Bronchial epithelial cell (primary cell): ENCODE results near the gene CDHR1. TPM values are rescaled to one million over a fixed set of nuclear protein-coding genes. Genes with fewer than 3 reads are reported as not detected.

ENCODE experiments used
- DNase-seq: peaks from one replicate; pipeline ENCODE4 v3.0.0-alpha.2; 2010; ENCODE audit warnings: low read depth
- FAIRE-seq: peaks from 2 replicates; lab custom pipeline; 2011; peaks lifted over from hg19 to GRCh38; lab: Jason Lieb, UNC
- H3K27me3 ChIP-seq: 2 replicates; pipeline ENCODE4 v1.5.1; 2011; ENCODE audit warnings: low read length; ENCODE audit not compliant: control insufficient read depth, insufficient read depth
- H3K36me3 ChIP-seq: 2 replicates; pipeline ENCODE4 v1.5.1; 2011; ENCODE audit warnings: low read length; ENCODE audit not compliant: control insufficient read depth, insufficient read depth
- H3K4me3 ChIP-seq: 2 replicates; pipeline ENCODE4 v1.5.1; 2011; ENCODE audit warnings: mild to moderate bottlenecking, low read depth, low read length, control low read depth
- CTCF ChIP-seq: IDR thresholded peaks from 2 replicates; pipeline ENCODE4 v1.5.1; 2011; ENCODE audit warnings: mild to moderate bottlenecking, moderate library complexity, low read length, control low read depth, inconsistent platforms; ENCODE audit not compliant: insufficient read depth, severe bottlenecking
- total RNA-seq: library from RNA; depleted of rRNA; stranded (reverse); fragments of >200 nt; gene quantifications from 2 replicates; pipeline ENCODE4 v1.2.1, GENCODE V29; 2014

The CDHR1 gene
- total RNA-seq, 1 donor from 2014 or later = 0.53 TPM

GRCh38 chr10:84185526-84186175, 8.7 kb upstream of the CDHR1 start:
- Histone ChIP-seq H3K36me3 (no peaks in the 10 kb centered on the region), H3K4me3 (no peak overlapping the region), H3K27me3 (no peaks in the 10 kb centered on the region)
- FAIRE-seq (no peak), DNase-seq (no peak)
- no peak for TF ChIP-seq CTCF

- H3K36me3 ChIP-seq = no peaks in the 10 kb centered on the region
- DNase-seq (no peak), FAIRE-seq (no peak)
- no peak overlapping the region for H3K4me3 ChIP-seq
- H3K27me3 ChIP-seq = no peaks in the 10 kb centered on the region
- TF ChIP-seq CTCF = no peak
These were observed 5.5 kb upstream of the CDHR1 start for GRCh38 chr10:84188815-84189214.

- H3K27me3 ChIP-seq = peaks cover 1% of the 10 kb centered on the region
- DNase-seq (no peak), FAIRE-seq (no peak)
- H3K36me3 ChIP-seq = no peaks in the 10 kb centered on the region
- no peak overlapping the region for H3K4me3 ChIP-seq
- no peak for TF ChIP-seq CTCF
These were observed 3.7 kb upstream of the CDHR1 start for GRCh38 chr10:84190621-84191020.

- FAIRE-seq (no peak), DNase-seq (no peak)
- no peak overlapping the region for H3K4me3 ChIP-seq
- no peak for TF ChIP-seq CTCF
- H3K27me3 ChIP-seq = peaks cover 1% of the 10 kb centered on the region
- no peaks in the 10 kb centered on the region for H3K36me3 ChIP-seq
These were observed 3.2 kb upstream of the CDHR1 start for GRCh38 chr10:84191106-84191505.

GRCh38 chr10:84193327-84193726, 1.0 kb upstream of the CDHR1 start:
- Histone ChIP-seq H3K36me3 (no peaks in the 10 kb centered on the region), H3K27me3 (peaks cover 1% of the 10 kb centered on the region), H3K4me3 (no peak overlapping the region)
- no peak for DNase-seq
- TF ChIP-seq CTCF = no peak
- peak; percentile 28 for FAIRE-seq
